Loucy (cell line): ENCODE measurements around the gene ZSWIM5.
"Not testable (repeated sequence)": the region's sequence is repeated elsewhere in the genome, so short reads cannot be mapped to it uniquely, and the experiment has no call there.

Experiments used
- H2AFZ ChIP-seq: fragments of 200-600 bp; sonication (generic); 2 replicates; pipeline ENCODE4 v1.6.0; 2016; ENCODE audit warnings: antibody characterized with exemption, mild to moderate bottlenecking, low read length, moderate library complexity
- H3F3A ChIP-seq: fragments of 200-600 bp; 2 replicates; pipeline ENCODE4 v1.6.0; 2016; ENCODE audit warnings: antibody characterized with exemption, low read depth, mild to moderate bottlenecking
- H3K27me3 ChIP-seq: fragments of 200-600 bp; sonication (generic); 2 replicates; pipeline ENCODE4 v1.6.1; 2014; ENCODE audit warnings: low read length, mild to moderate bottlenecking; ENCODE audit not compliant: insufficient read depth, poor library complexity, severe bottlenecking
- H3K36me3 ChIP-seq: fragments of 200-600 bp; sonication (generic); 2 replicates; pipeline ENCODE4 v1.6.1; 2016; ENCODE audit warnings: low read length; ENCODE audit not compliant: insufficient read depth
- H3K4me1 ChIP-seq: fragments of 200-600 bp; sonication (generic); 2 replicates; pipeline ENCODE4 v1.5.1; 2014; ENCODE audit warnings: low read length, mild to moderate bottlenecking; ENCODE audit not compliant: insufficient read depth, poor library complexity, severe bottlenecking
- H3K4me2 ChIP-seq: fragments of 200-600 bp; sonication (generic); 2 replicates; pipeline ENCODE4 v1.6.0; 2014; ENCODE audit warnings: antibody characterized with exemption, low read length, low read depth, mild to moderate bottlenecking; ENCODE audit not compliant: poor library complexity, severe bottlenecking
- H3K4me3 ChIP-seq: fragments of 200-600 bp; sonication (generic); 2 replicates; pipeline ENCODE4 v1.5.1; 2014; ENCODE audit warnings: low read length, mild to moderate bottlenecking, mixed read lengths; ENCODE audit not compliant: poor library complexity, severe bottlenecking
- H3K79me2 ChIP-seq: fragments of 200-600 bp; sonication (generic); 2 replicates; pipeline ENCODE4 v1.6.1; 2014; ENCODE audit warnings: low read length; ENCODE audit not compliant: insufficient read depth
- H3K9ac ChIP-seq: fragments of 200-600 bp; sonication (generic); 2 replicates; pipeline ENCODE4 v1.6.0; 2014; ENCODE audit warnings: mild to moderate bottlenecking, low read depth, low read length, moderate library complexity; ENCODE audit not compliant: poor library complexity, severe bottlenecking
- H3K9me2 ChIP-seq: fragments of 200-600 bp; sonication (generic); replicated peaks from 2 replicates; pipeline ENCODE4 v1.6.1; 2016; ENCODE audit warnings: low read depth, low read length, mixed read lengths
- H3K9me3 ChIP-seq: fragments of 200-600 bp; sonication (generic); 2 replicates; pipeline ENCODE4 v1.6.1; 2014; ENCODE audit warnings: mild to moderate bottlenecking, antibody characterized with exemption, low read length, low read depth; ENCODE audit not compliant: insufficient read depth
- H4K20me1 ChIP-seq: fragments of 200-600 bp; sonication (generic); 2 replicates; pipeline ENCODE4 v1.6.0; 2014; ENCODE audit warnings: antibody characterized with exemption, low read length, mild to moderate bottlenecking; ENCODE audit not compliant: insufficient read depth, poor library complexity, severe bottlenecking
- CTCF ChIP-seq: fragments of 200-600 bp; sonication (generic); conservative IDR thresholded peaks from 2 replicates; pipeline ENCODE4 v1.5.1; 2014; ENCODE audit warnings: mild to moderate bottlenecking, antibody characterized with exemption, low read length
- EZH2phosphoT487 ChIP-seq: fragments of 200-600 bp; IDR thresholded peaks from 2 replicates; pipeline ENCODE4 v1.6.1; 2018; ENCODE audit warnings: antibody characterized with exemption, mild to moderate bottlenecking, moderate library complexity, borderline replicate concordance

The ZSWIM5 gene

GRCh38 chr1:45112661-45113060, 93.7 kb downstream of the ZSWIM5 start:
- Histone ChIP-seq H3K9me3 (no peaks in the 10 kb centered on the region), H4K20me1 (no peaks in the 10 kb centered on the region), H3K4me2 (no peak overlapping the region), H3K36me3 (no peaks in the 10 kb centered on the region), H2AFZ (no peak overlapping the region), H3K4me1 (peaks cover 16% of the 10 kb centered on the region), H3K27me3 (no peaks in the 10 kb centered on the region), H3K79me2 (no peaks in the 10 kb centered on the region), H3F3A (no peaks in the 10 kb centered on the region), H3K4me3 (no peak overlapping the region), H3K9me2 (no peaks in the 10 kb centered on the region), H3K9ac (no peak overlapping the region)
- TF ChIP-seq CTCF = no peak
- TF ChIP-seq EZH2phosphoT487 = no peak

- Histone ChIP-seq H3K9me2 (no peaks in the 10 kb centered on the region), H3K4me2 (no peak overlapping the region), H3K4me3 (no peak overlapping the region), H4K20me1 (no peaks in the 10 kb centered on the region), H3K27me3 (no peaks in the 10 kb centered on the region), H3F3A (no peaks in the 10 kb centered on the region), H3K79me2 (no peaks in the 10 kb centered on the region), H2AFZ (no peak overlapping the region), H3K4me1 (peaks cover 4% of the 10 kb centered on the region), H3K9me3 (no peaks in the 10 kb centered on the region), H3K9ac (no peak overlapping the region), H3K36me3 (no peaks in the 10 kb centered on the region)
- TF ChIP-seq CTCF (no peak), EZH2phosphoT487 (no peak)
Measured at GRCh38 chr1:45111239-45111638, 95.2 kb downstream of the ZSWIM5 start.

- Histone ChIP-seq H3K4me2 (no peak overlapping the region), H3F3A (no peaks in the 10 kb centered on the region), H3K9ac (no peak overlapping the region), H4K20me1 (no peaks in the 10 kb centered on the region), H3K9me3 (no peaks in the 10 kb centered on the region), H3K79me2 (no peaks in the 10 kb centered on the region), H3K36me3 (no peaks in the 10 kb centered on the region), H3K9me2 (no peaks in the 10 kb centered on the region), H3K27me3 (no peaks in the 10 kb centered on the region), H3K4me3 (no peak overlapping the region), H3K4me1 (no peaks in the 10 kb centered on the region), H2AFZ (no peak overlapping the region)
- no peak for TF ChIP-seq EZH2phosphoT487
- TF ChIP-seq CTCF = no peak
Measured at GRCh38 chr1:45107782-45108181, 98.6 kb downstream of the ZSWIM5 start.

GRCh38 chr1:45106864-45107263, 99.5 kb downstream of the ZSWIM5 start:
- not testable (repeated sequence) for H3F3A ChIP-seq, H3K4me1 ChIP-seq, H2AFZ ChIP-seq, H3K9me2 ChIP-seq, H3K27me3 ChIP-seq, H3K79me2 ChIP-seq, H3K9me3 ChIP-seq, H3K4me2 ChIP-seq, H4K20me1 ChIP-seq, H3K36me3 ChIP-seq, H3K4me3 ChIP-seq, H3K9ac ChIP-seq

- H3K4me2 ChIP-seq, H3K4me1 ChIP-seq, H3K9me3 ChIP-seq, H3K9me2 ChIP-seq, H3K36me3 ChIP-seq, H3K27me3 ChIP-seq, H3K79me2 ChIP-seq, H2AFZ ChIP-seq, H4K20me1 ChIP-seq, H3K4me3 ChIP-seq, H3F3A ChIP-seq, H3K9ac ChIP-seq: not testable (repeated sequence)
Measured at GRCh38 chr1:45106156-45106545, 100.3 kb downstream of the ZSWIM5 start.
